Activated CD4-positive, alpha-beta T cell treated with anti-CD3 and anti-CD28 coated beads, Interleukin-2, amount 10 ng/mL, durations not matched to agents 7 days and 5 days (primary cell): ENCODE measurements around the gene LMX1B. TPM values are rescaled to one million over a fixed set of nuclear protein-coding genes. Genes with fewer than 3 reads are reported as not detected.
"Not testable (repeated sequence)": the region's sequence is repeated elsewhere in the genome, so short reads cannot be mapped to it uniquely, and the experiment has no call there.

Experiments used
- CTCF ChIA-PET: fragments of 350-600 bp; sonication (Branson Sonifier 250); formaldehyde crosslinking; loops from one replicate; lab custom pipeline; 2021; ENCODE audit warnings: antibody characterized with exemption; lab: Charles Lee
- POLR2A ChIA-PET: fragments of 350-600 bp; sonication (Branson Sonifier 250); formaldehyde crosslinking; loops from one replicate; lab custom pipeline; 2021; ENCODE audit warnings: antibody characterized with exemption; lab: Charles Lee
- DNase-seq: peaks from one replicate; pipeline ENCODE4 v3.0.0-alpha.2; 2020
- H3K27ac Mint-ChIP-seq: one replicate; pipeline ENCODE4 v1.8.0; 2021; ENCODE audit warnings: mild to moderate bottlenecking, moderate library complexity, mixed read lengths
- H3K27me3 Mint-ChIP-seq: one replicate; pipeline ENCODE4 v1.8.0; 2021; ENCODE audit warnings: mixed read lengths
- H3K36me3 Mint-ChIP-seq: one replicate; pipeline ENCODE4 v1.8.0; 2021; ENCODE audit warnings: low read depth, mixed read lengths
- H3K4me1 Mint-ChIP-seq: one replicate; pipeline ENCODE4 v1.8.0; 2021; ENCODE audit warnings: mixed read lengths
- H3K4me3 Mint-ChIP-seq: one replicate; pipeline ENCODE4 v1.8.0; 2021; ENCODE audit warnings: mild to moderate bottlenecking, moderate library complexity, mixed read lengths
- H3K9me3 Mint-ChIP-seq: one replicate; pipeline ENCODE4 v1.8.0; 2021; ENCODE audit warnings: mixed read lengths
- total RNA-seq, 2 experiments: library from RNA; stranded (reverse); gene quantifications; one replicate each; pipeline ENCODE4 v1.2.3, GENCODE V29; 2021

LMX1B gene
- total RNA-seq, 2 experiments from 2014 or later = not detected

DNA sequence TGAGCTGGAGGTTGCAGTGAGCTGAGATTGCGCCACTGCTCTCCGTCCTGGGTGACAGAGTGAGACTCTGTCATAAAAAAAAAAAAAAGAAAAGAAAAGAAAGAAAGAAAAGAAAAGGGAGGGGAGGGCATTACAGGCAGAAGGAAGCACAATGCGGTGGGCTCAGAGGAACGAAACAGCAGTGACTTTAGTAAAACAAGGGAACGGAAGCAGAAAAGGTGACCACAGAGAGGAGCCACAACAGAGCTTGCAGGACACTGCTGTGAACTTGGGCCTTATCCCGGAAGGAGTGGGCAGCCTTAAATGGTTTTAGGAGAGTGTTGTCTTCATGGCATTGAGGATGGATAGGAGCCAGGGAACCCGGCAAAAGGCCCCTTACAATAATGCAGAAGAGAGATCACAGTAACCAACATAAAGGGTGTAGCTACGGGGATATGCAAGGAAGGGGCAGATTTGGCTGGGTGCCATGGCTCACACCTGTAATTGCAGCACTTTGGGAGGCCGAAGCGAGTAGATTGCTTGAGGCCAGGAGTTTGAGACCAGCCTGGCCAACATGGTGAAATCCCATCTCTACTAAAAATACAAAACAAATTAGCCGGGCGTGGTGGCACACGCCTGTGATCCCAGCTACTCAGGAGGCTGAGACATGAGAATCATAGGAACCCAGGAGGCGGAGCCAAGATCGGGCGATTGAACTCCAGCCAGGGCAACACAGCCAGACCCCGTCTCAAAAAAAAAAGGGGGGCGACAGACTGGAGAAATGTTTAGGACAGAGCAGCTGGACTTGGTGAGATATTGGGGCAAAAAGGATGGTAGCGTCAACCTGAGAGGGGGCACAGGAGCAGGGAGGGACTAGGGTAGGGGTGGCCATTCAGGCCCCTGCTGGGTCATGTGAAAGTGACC, 107.2 kb downstream of the LMX1B start:
- H3K27ac Mint-ChIP-seq = peak overlapping the region; percentile 87
- H3K4me1 Mint-ChIP-seq = peaks cover 49% of the 10 kb centered on the region
- ChIA-PET CTCF (interaction anchor here (1.4 to 4.4 kb wide), 2 partner anchors 15 to 61 kb away, joined by 5 to 49 read pairs; no protein-coding TSS in a partner anchor), POLR2A (no interaction called here)
- no peaks in the 10 kb centered on the region for H3K36me3 Mint-ChIP-seq
- H3K4me3 Mint-ChIP-seq = peak overlapping the region; percentile 35
- peaks cover 8% of the 10 kb centered on the region for H3K27me3 Mint-ChIP-seq
- no peaks in the 10 kb centered on the region for H3K9me3 Mint-ChIP-seq
- no peak for DNase-seq

DNA sequence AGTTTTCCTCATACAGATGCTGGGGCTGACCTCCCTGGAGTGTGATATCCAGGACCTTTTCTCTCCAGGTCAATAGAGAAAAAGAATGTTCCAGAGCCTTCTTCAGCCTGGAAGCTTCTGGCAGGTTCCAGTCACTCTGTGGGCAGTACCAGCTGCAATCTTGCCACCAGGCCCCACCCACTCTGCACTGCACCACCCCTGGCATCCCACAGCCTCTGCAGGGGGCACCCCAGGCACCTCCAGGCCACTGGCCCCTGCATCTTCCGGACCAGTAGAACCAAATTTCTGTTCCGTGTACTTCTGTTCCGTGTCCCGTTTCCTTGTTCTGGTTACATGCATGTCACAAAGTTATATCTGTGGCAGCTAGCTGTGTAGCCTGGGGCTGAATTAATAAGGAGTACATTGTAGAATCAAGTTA, 107.8 kb downstream of the LMX1B start:
- Mint-ChIP-seq H3K4me3 (peak overlapping the region; percentile 72), H3K9me3 (no peaks in the 10 kb centered on the region), H3K36me3 (no peaks in the 10 kb centered on the region), H3K4me1 (peaks cover 49% of the 10 kb centered on the region), H3K27ac (peak overlapping the region; percentile 90), H3K27me3 (peaks cover 6% of the 10 kb centered on the region)
- ChIA-PET POLR2A (no interaction called here), CTCF (interaction anchor here (1.4 to 4.4 kb wide), 2 partner anchors 16 to 60 kb away, joined by 5 to 49 read pairs; no protein-coding TSS in a partner anchor)
- DNase-seq = no peak

DNA sequence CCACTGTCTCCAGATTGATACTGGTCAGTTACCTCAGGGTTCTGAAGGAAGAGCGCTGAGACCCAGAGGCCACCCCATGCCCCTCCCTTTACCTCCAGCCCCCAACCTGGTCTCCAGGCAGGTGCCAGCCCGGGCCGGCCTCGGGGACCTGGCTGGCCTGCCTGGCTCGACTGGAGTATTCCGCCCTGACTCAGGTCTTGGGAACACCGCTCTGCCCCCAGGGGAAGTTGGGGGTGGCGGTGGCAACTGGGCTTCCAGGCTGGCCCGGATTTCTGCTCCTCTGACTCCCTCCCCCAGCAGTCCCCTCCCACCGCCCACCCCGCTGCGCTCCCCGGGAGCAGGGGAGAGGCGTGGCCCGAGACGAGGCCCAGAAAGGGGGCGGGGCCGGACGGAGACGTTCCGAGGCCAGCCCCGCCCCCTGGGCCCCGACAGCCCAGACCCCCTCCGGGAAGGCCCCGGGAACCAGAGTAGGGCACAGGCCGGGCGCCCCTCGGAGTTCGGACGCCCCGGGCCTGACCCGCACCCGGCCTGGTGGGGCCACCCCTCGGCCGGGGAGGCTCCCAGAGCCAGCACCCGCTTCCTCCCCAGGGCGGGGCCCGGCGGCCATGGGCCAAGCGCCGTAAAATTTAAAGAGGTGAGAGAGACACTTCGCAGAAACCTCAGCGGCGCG, 108.7 kb downstream of the LMX1B start:
- Mint-ChIP-seq H3K27me3 (peaks cover 9% of the 10 kb centered on the region), H3K4me1 (peaks cover 49% of the 10 kb centered on the region), H3K4me3 (peak overlapping the region; percentile 72), H3K9me3 (no peaks in the 10 kb centered on the region), H3K27ac (peak overlapping the region; percentile 99), H3K36me3 (no peaks in the 10 kb centered on the region)
- POLR2A ChIA-PET = no interaction called here
- CTCF ChIA-PET = interaction anchor here (1.6 to 4.4 kb wide), 2 partner anchors 16 to 17 kb away, joined by 5 to 49 read pairs; no protein-coding TSS in a partner anchor
- peak; percentile 87 for DNase-seq

DNA sequence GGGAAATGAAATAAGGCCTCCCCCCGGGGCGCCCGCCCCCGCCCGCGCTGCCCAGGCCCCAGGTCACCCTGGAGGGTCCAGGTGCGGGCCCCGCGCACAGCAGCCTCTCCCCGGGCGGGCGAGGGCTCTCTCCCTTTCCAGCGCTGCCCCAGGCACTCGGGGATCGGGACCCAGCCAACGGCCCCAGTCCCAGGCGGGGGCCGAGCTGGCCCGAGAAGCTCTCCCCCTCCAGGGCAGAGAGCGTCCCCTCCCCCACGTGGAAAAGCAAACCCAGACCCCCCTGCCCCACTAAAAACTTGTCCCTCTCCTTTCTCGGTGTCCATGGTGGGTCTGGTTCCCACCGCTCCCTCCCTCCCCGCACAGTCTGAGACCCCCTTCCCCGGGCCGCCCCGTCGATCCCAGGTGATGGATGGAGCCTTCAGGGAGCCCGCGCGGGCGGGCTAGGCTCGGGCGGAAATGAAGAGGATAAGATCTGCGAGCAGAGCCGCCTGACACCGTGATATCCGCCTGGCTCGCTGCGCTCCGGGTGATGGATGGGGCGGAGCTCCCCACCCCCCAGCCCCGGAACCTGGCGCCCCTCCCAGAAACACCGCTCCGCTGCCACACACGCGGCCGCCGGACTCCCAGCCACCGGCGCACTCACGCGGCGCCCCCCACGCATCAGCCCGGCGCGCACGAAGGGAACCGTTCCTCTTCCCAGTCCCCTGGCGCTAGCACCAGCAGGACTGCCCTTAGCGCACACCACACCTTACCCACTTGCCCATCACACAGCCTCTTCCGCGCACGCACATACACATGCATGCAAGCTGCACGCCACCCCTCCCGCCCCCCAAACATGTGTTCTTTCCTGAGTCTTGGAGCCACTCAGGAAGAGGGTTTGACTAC, 109.4 kb downstream of the LMX1B start:
- Mint-ChIP-seq H3K9me3 (no peaks in the 10 kb centered on the region), H3K4me3 (peak overlapping the region; percentile 89), H3K36me3 (no peaks in the 10 kb centered on the region), H3K27me3 (peaks cover 13% of the 10 kb centered on the region), H3K4me1 (peaks cover 49% of the 10 kb centered on the region), H3K27ac (peak overlapping the region; percentile 99)
- CTCF ChIA-PET = interaction anchor here (1.0 to 1.6 kb wide), 2 partner anchors 17 to 25 kb away, joined by 3 to 5 read pairs; no protein-coding TSS in a partner anchor
- peak; percentile 85 for DNase-seq
- POLR2A ChIA-PET = no interaction called here

DNA sequence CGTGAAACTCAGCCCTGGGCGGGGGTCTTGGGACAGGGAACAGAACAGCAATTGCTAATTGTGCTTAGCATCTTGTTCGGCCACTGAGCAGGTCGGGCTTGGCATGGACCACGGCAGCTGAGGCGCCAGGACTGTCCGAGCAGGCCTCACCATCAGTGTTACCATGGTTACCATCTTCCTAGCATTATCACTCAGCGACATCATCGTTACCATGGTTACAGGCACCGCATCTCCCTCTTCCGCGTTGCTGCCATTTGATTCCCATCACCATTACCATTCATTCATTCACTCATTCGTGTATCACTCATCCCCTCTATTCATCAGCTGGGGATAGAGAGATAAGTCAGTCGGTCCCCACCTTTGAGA, 110.1 kb downstream of the LMX1B start:
- H3K4me3 Mint-ChIP-seq = peak overlapping the region; percentile 89
- peak; percentile 24 for DNase-seq
- H3K27ac Mint-ChIP-seq = peak overlapping the region; percentile 99
- H3K4me1 Mint-ChIP-seq = peaks cover 46% of the 10 kb centered on the region
- H3K9me3 Mint-ChIP-seq = no peaks in the 10 kb centered on the region
- ChIA-PET POLR2A (no interaction called here), CTCF (interaction anchor here (1.0 to 1.6 kb wide), 2 partner anchors 18 to 24 kb away, joined by 3 to 5 read pairs; no protein-coding TSS in a partner anchor)
- H3K27me3 Mint-ChIP-seq = peaks cover 13% of the 10 kb centered on the region
- H3K36me3 Mint-ChIP-seq = no peaks in the 10 kb centered on the region

DNA sequence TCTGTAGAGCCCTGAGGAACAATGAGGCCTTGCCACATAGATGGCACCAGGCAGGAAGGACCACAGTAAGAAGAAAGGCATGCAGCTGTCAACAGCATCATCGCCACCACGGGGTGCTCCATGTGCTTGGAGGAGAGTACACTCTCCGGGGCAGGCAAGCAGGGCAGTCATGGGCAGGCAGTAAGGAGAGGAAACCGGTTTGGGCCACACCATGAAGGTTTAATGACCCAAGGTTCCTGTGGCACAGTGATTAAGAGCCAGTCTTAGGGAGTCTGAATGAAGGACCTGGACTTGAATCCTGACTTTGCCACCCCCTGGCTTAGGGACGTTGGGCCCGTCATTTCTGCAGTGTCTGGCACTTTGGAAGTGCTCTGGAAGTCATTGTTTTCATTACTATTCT, 110.5 kb downstream of the LMX1B start:
- ChIA-PET POLR2A (no interaction called here), CTCF (interaction anchor here (1.0 to 1.6 kb wide), 2 partner anchors 18 to 24 kb away, joined by 3 to 5 read pairs; no protein-coding TSS in a partner anchor)
- no peak for DNase-seq
- Mint-ChIP-seq H3K4me3 (peak overlapping the region; percentile 89), H3K27me3 (peaks cover 13% of the 10 kb centered on the region), H3K4me1 (peaks cover 41% of the 10 kb centered on the region), H3K9me3 (no peaks in the 10 kb centered on the region), H3K27ac (peak overlapping the region; percentile 99), H3K36me3 (no peaks in the 10 kb centered on the region)

DNA sequence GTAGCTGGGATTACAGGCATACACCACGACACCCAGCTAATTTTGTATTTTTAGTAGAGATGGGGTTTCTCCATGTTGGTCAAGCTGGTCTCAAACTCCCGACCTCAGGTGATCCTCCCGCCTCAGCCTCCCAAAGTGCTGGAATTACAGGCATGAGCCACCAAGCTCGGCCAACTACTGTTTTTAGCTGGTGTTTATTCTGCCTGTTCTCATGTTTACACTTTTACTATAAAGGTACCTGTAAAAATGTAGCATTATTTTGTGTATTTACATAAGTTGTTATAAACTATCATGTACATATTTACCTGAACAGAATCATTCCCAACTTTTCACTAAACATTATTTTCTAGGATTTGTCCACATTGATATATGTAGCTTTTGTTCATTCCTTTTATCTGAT, 111.8 kb downstream of the LMX1B start:
- H3K27ac Mint-ChIP-seq, DNase-seq, CTCF ChIA-PET, H3K9me3 Mint-ChIP-seq, POLR2A ChIA-PET, H3K36me3 Mint-ChIP-seq, H3K4me3 Mint-ChIP-seq: not testable (repeated sequence)
- Mint-ChIP-seq H3K4me1 (peaks cover 29% of the 10 kb centered on the region), H3K27me3 (peaks cover 16% of the 10 kb centered on the region)

DNA sequence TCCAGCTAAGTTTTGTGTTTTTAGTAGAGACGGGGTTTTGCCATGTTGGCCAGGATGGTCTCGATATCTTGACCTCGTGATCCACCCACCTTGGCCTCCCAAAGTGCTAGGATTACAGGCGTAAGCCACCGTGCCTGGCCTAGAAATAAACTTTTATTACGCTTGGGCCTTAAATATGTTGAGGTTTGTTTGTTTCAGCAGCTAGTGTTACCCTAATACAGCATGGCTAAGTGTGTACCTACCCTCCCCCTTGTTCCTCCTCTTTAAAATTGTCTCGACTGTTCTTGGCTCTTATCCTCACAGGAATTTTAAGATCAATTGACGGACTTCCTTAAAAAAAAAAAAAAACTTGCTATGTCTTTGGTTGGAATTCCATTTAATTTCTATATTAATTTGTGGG, 114.5 kb downstream of the LMX1B start:
- CTCF ChIA-PET, POLR2A ChIA-PET: not testable (repeated sequence)

DNA sequence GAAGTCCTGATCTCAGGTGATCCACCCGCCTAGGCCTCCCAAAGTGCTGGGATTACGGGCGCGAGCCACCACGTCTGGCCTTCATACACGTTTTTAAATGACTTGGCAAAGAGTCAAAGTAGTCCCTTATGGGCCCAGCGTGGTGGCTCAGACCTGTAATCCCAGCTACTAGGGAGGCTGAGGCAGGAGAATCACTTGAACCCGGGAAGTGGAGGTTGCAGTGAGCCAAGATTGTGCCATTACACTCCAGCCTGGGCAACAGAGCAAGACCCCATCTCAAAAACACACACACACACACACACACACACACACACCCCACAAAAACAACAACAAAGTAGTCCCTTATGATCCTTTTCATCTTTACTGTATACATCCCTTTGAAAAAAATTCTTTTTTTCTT, 116.9 kb downstream of the LMX1B start:
- H3K27ac Mint-ChIP-seq, POLR2A ChIA-PET: not testable (repeated sequence)

More for the DNA sequence above, 114.5 kb downstream of the LMX1B start:
- H3K36me3 Mint-ChIP-seq, H3K9me3 Mint-ChIP-seq, H3K4me3 Mint-ChIP-seq, H3K27ac Mint-ChIP-seq, H3K4me1 Mint-ChIP-seq, DNase-seq: not testable (repeated sequence)
- H3K27me3 Mint-ChIP-seq = peaks cover 16% of the 10 kb centered on the region

DNA sequence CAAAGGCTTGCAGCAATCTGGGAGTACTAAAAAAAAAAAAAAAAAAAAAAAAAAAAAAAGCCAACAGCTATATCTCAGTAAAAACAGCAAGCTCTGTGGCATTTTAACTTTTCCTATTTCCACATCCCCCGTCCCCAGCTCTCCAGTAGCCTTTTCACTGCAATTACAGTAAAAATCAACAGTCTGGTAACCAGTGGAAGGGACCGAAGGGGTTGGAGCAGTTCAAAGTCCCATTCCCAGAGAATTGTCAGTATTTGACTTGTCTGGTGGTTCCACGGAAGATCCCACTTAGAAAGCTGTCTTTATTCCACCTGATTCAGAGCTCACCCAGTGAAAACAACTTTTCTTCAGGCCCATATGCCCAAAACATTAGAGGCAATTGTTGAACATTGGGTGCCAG, 119.3 kb downstream of the LMX1B start:
- POLR2A ChIA-PET = no interaction called here

More for the DNA sequence above, 116.9 kb downstream of the LMX1B start:
- CTCF ChIA-PET, H3K4me3 Mint-ChIP-seq, H3K4me1 Mint-ChIP-seq, DNase-seq, H3K36me3 Mint-ChIP-seq: not testable (repeated sequence)
- Mint-ChIP-seq H3K27me3 (peaks cover 27% of the 10 kb centered on the region), H3K9me3 (peaks cover 15% of the 10 kb centered on the region)

DNA sequence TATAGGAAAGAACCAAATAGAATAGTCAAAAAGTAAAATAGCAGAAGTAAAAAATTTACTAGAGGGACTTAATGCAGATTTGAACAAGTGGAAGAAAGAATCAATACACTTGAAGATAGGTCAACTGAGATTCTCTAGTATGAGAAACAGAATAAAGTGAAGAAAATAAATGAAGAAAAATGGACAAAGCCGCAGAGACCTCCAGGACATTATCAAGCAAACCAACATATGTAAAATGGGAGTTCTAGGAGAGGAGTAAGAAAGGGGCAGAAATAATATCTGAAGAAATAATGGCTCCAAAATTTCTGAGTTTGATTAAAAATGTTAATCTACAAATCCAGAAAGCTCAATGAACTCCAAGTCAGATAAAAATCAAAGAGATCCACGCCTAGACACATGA, 121.1 kb downstream of the LMX1B start:
- peaks cover 24% of the 10 kb centered on the region for H3K27me3 Mint-ChIP-seq
- POLR2A ChIA-PET = no interaction called here
- H3K36me3 Mint-ChIP-seq = peaks cover 8% of the 10 kb centered on the region
- no peak for DNase-seq
- no peak overlapping the region for H3K27ac Mint-ChIP-seq
- H3K4me3 Mint-ChIP-seq = no peak overlapping the region
- peaks cover 22% of the 10 kb centered on the region for H3K9me3 Mint-ChIP-seq
- no peaks in the 10 kb centered on the region for H3K4me1 Mint-ChIP-seq
- CTCF ChIA-PET = interaction anchor here (0.7 to 1.2 kb wide), 2 partner anchors 28 to 65 kb away, joined by 3 to 4 read pairs; no protein-coding TSS in a partner anchor

More for the DNA sequence above, 119.3 kb downstream of the LMX1B start:
- H3K36me3 Mint-ChIP-seq = peaks cover 8% of the 10 kb centered on the region
- CTCF ChIA-PET = interaction anchor here (1.5 kb wide), 1 partner anchor 27 kb away, joined by 7 read pairs; no protein-coding TSS in a partner anchor
- H3K4me1 Mint-ChIP-seq = no peaks in the 10 kb centered on the region
- no peak for DNase-seq
- no peak overlapping the region for H3K4me3 Mint-ChIP-seq
- H3K9me3 Mint-ChIP-seq = peaks cover 22% of the 10 kb centered on the region
- H3K27me3 Mint-ChIP-seq = peaks cover 23% of the 10 kb centered on the region
- no peak overlapping the region for H3K27ac Mint-ChIP-seq

DNA sequence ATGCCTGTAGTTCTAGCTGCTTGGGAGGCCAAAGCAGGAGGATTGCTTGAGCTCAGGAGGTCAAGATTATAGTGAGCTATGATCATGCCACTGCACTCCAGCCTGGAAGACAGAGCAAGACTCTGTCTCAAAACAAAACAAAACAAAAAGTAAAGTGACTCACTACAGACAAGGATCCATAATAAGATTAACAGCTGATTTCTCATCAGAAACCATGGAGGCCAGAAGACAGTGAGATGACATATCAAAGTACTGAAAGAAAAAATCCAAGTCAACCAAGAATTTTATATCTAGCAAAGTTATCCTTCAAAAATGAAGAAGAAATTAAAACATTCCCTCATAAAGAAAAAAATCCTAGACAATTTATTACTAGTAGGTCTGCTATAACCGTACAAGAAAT, 121.8 kb downstream of the LMX1B start:
- ChIA-PET POLR2A (no interaction called here), CTCF (interaction anchor here (1.2 kb wide), 1 partner anchor 29 kb away, joined by 4 read pairs; no protein-coding TSS in a partner anchor)
- DNase-seq = no peak
- Mint-ChIP-seq H3K27me3 (peaks cover 24% of the 10 kb centered on the region), H3K27ac (no peak overlapping the region), H3K4me3 (no peak overlapping the region), H3K4me1 (no peaks in the 10 kb centered on the region), H3K36me3 (peaks cover 8% of the 10 kb centered on the region), H3K9me3 (peaks cover 22% of the 10 kb centered on the region)
